GM10847 (cell line): ENCODE measurements around the gene MTF2.

Experiments
- POLR2A ChIP-seq: IDR thresholded peaks from 2 replicates; pipeline ENCODE4 v1.6.1; 2011; ENCODE audit not compliant: insufficient read length; ENCODE audit errors: extremely low read depth

MTF2 gene

GRCh38 chr1:93079685-93080141 is 630 bp downstream of the MTF2 start:
- no peak for TF ChIP-seq POLR2A

- no peak for TF ChIP-seq POLR2A
Measured at GRCh38 chr1:93080179-93080823, 1.2 kb downstream of the MTF2 start.

DNA sequence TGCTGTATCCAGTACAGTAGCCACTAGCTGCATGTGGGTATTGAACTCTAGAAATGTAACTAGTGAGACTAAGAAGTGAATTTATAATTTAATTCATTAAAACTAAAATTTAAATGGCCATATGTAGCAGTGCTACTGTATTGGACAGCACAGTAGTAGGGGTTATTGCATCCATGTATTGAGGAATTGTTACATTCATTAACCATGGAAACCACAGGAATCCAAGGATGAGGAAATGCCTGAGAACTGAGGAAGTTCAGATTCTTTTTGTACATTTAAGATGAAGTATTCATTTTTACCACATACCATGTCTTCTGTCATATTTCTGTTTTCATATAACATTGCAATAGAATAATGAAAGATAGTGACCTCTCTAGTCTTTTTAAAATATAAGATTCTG is 2.6 kb downstream of the MTF2 start:
- no peak for TF ChIP-seq POLR2A

GRCh38 chr1:93082313-93082712 is 3.2 kb downstream of the MTF2 start:
- TF ChIP-seq POLR2A = no peak

GRCh38 chr1:93083979-93084378 is 4.9 kb downstream of the MTF2 start:
- no peak for TF ChIP-seq POLR2A

DNA sequence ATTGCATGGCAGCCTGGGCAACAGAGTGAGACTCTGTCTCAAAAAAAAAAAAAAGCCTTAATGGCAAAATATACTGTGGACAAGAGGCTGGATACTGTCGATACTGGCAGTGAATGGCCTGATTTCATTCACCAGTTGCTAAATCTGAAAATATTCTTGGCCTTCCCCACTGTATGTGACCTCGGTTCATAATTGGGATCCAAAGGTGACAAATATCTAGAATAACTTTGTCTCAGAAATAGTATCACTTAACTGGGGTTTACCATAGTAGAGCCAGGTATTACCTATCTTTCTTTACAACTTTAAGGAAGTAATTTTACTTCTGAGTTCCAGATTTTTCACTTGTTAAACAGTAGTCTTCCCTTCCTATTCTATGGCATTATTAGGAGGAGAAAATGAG is 8.4 kb downstream of the MTF2 start:
- TF ChIP-seq POLR2A = no peak

DNA sequence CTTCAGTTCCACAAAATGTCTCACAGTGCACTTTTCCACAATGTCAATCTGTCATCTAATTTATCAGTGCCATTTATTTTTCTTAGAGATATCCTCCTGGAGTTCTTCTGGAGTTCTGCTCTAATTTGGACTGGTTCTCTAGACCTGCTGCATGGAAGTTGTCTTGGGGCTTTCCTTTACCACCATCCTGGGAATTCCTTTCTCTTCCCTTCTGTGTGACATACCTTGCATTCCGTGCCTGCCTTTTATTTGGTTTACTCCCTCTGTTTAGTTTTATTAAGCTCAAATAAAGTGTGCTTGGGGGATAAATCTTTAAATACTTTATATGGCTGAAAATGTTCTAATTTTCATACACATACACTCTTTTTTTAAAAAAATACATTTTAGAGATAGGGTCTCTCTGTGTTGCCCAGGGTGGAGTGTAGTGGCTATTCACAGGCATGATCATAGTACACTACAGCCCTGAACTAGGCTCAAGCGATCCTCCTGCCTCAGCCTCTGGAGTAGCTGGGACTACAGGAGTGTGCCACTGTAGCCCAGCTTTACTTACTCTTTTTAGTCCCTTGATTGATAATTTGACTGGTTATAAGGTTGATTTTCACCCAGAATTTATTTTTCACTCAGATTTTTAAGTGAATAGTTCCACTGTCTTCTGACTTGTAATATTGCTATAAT is 14.4 kb downstream of the MTF2 start:
- TF ChIP-seq POLR2A = no peak

DNA sequence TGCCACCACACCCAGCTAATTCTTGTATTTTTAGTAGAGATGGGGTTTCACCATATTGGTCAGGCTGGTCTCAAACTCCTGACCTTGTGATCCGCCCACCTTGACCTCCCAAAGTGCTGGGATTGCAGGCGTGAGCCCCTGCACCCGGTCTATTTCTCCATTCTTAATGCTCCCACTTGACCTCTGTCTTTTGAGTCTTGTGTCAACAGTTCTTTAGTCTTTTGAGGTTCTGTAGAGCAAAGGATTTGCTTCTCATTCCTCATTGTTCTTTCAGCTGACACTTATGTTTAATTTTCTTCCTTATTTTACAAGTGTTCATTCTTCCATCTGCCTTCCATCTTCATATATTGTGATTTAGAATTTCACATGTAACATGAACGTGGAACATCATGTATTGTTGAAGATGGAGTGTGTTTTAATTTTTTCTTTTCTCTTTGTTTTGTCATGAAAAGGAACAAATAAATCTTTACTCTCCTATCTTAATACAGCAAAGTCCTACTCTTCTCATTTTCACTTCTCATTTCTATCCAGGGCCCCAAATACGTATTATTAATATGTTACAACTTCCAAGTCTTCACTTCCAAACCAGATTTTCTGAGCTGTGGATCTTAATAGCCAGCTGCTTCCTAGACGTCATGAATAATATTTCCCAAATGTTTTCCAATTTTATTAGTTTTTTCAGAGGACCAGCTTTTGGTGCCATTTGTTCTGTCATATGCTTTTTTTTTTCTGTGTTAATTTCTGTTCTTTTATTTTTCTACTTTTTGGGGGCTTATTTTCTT is 16.9 kb downstream of the MTF2 start:
- TF ChIP-seq POLR2A = no peak

GRCh38 chr1:93102142-93102541 is 23.1 kb downstream of the MTF2 start:
- TF ChIP-seq POLR2A = no peak

DNA sequence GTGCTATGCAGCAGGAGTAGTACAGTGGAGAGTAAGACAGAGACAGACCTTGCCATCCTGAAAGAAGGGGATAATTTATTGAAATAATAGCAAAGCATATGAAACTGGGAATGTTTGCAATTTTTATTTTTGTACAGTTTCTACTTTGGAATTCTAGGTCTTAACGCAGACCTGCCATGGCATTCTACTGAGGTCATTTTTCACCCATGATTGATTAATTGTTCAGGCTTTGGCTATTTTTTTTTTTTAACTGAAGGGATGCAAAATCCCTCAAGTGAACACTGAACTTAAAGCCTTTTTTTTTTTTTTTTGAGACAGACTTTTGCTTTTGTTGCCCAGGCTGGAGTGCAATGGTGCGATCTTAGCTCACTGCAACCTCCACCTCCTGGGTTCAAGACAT is 27.1 kb downstream of the MTF2 start:
- TF ChIP-seq POLR2A = no peak

DNA sequence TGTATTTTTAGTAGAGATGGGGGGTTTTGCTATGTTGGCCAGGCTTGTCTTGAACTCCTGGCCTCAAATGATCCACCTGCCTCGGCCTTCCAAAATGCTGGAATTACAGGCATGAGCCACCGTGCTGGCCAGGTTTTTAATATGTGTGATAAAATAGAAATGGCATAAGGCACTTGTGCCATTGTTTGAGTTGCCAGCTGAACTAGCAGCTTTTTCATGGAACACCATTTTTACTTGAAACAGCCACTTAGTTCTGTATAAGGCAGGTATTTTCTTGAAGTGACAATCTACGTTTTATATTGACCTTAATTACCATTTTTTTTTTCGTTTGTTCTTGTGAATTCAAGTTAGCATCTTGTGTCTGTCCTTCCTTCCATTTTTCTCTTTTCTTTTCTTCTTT is 28.3 kb downstream of the MTF2 start:
- TF ChIP-seq POLR2A = no peak

DNA sequence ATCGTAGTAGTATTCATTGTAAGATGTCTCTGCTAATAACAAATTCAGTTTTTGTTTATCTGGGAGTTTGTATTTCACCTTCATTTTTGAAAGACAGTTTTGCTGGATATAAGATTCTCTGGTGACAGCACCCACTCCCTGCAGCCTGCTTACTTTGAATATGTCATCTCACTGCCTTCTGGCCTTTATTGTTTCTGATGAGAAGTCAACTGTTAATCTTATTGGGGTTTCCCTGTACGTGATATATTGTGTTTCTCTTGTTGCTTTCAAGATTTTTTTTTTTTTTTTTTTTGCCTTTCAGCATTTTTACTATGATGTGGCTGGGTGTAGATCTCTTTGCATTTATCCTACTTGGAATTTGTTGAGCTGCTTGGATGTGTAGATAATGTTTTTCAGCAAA is 29.3 kb downstream of the MTF2 start:
- TF ChIP-seq POLR2A = no peak

DNA sequence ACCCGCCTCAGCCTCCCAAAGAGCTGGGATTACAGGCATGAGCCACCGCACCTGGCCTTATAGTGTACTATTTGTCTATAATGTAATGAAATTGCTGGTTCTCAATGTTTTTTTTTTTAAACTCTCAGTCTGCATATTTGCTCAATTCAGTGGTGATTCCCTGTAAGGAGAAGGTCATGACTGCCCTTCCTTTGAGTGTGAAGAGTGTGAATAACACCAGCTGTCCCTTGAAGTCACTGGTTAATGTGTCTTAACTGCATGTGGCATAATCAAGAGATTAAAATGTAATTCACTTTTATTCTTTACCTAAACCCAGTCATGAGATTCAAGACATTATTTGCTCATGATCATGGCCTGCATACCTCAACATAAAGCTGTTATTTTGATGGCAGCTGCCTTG is 30.5 kb downstream of the MTF2 start:
- no peak for TF ChIP-seq POLR2A

- no peak for TF ChIP-seq POLR2A
Measured at GRCh38 chr1:93111065-93111464, 32.0 kb downstream of the MTF2 start.

DNA sequence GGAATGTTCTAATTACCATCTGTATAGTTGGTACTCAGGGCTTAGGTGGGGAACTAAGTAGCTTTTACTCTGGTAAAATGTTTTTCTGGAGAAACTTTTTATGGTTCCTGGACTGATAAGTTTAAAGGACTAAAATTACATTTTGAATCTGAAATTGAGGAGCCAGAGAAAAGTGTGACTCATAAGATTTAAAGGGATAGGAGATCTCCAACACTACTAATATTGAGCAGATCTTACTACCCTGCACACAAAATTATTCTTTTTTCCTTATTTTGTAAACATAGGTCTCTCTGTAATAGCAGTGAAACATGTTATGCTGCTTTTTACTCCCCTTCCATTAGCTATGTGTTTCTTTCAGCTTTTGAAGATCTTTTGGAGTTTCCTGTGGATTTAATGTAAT is 32.5 kb downstream of the MTF2 start:
- no peak for TF ChIP-seq POLR2A

DNA sequence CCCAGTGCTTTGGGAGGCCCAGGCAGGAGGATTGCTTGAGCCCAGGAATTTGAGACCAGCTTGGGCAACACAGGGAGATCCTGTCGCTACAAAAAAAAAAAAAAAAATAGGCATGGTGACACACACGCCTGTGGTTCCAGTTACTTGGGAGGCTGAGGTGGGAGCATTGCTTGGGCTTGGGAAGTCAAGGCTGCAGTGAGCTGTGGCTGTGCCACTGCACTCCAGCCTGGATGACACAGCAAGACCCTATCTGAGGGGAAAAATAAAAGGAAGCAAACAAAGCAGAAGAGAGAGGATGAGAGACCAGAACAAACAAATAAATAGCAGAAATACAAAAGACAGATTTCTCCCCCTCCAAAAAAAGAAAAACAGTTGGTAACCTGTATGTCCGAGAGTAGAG is 34.0 kb downstream of the MTF2 start:
- no peak for TF ChIP-seq POLR2A
